WERI-Rb-1 (cell line): Measurements from ENCODE around the gene CSNK2B.

Experiments
- DNase-seq: peaks from one replicate; pipeline ENCODE4 v3.0.0-alpha.2; 2020
- H3K27ac ChIP-seq: fragments of 250-450 bp; sonication (Bioruptor Pico); 2 replicates; pipeline ENCODE4 v1.5.1; 2020; ENCODE audit warnings: mild to moderate bottlenecking, moderate library complexity
- H3K27me3 ChIP-seq: fragments of 250-450 bp; sonication (Bioruptor Pico); 2 replicates; pipeline ENCODE4 v1.5.1; 2021; ENCODE audit warnings: mild to moderate bottlenecking, low read depth, moderate library complexity; ENCODE audit not compliant: insufficient read depth, severe bottlenecking
- H3K36me3 ChIP-seq: fragments of 250-450 bp; sonication (Bioruptor Pico); 2 replicates; pipeline ENCODE4 v1.5.1; 2020; ENCODE audit warnings: mild to moderate bottlenecking, moderate library complexity
- H3K4me3 ChIP-seq: 2 replicates; pipeline ENCODE4 v1.5.1; 2011; ENCODE audit warnings: low read depth, mild to moderate bottlenecking, control low read depth, low read length
- H3K9me3 ChIP-seq: fragments of 250-450 bp; sonication (Bioruptor Pico); 2 replicates; pipeline ENCODE4 v1.5.1; 2021; ENCODE audit warnings: mild to moderate bottlenecking, moderate library complexity; ENCODE audit not compliant: severe bottlenecking
- CTCF ChIP-seq: IDR thresholded peaks from 2 replicates; pipeline ENCODE4 v1.5.1; 2011; ENCODE audit warnings: low read depth, mild to moderate bottlenecking, control low read depth, inconsistent platforms, low read length

CSNK2B gene

GRCh38 chr6:31658158-31658688 lies 7.7 kb upstream of the CSNK2B start:
- no peak for DNase-seq
- Histone ChIP-seq H3K27ac (no peak overlapping the region), H3K9me3 (no peaks in the 10 kb centered on the region), H3K36me3 (peaks cover 44% of the 10 kb centered on the region), H3K27me3 (no peaks in the 10 kb centered on the region), H3K4me3 (no peak overlapping the region)
- TF ChIP-seq CTCF, result no peak

- Histone ChIP-seq H3K36me3 (peaks cover 53% of the 10 kb centered on the region), H3K27ac (no peak overlapping the region), H3K9me3 (no peaks in the 10 kb centered on the region), H3K4me3 (no peak overlapping the region), H3K27me3 (no peaks in the 10 kb centered on the region)
- no peak for TF ChIP-seq CTCF
- DNase-seq, result no peak
Observed at GRCh38 chr6:31658983-31659648, 6.8 kb upstream of the CSNK2B start.

- TF ChIP-seq CTCF, result no peak
- no peaks in the 10 kb centered on the region for H3K27me3 ChIP-seq
- no peak for DNase-seq
- peaks cover 56% of the 10 kb centered on the region for H3K36me3 ChIP-seq
- no peaks in the 10 kb centered on the region for H3K9me3 ChIP-seq
- peak overlapping the region; percentile 79 for H3K27ac ChIP-seq
- peak overlapping the region; percentile 88 for H3K4me3 ChIP-seq
Observed at GRCh38 chr6:31659649-31660380, 6.1 kb upstream of the CSNK2B start.

- Histone ChIP-seq H3K27ac (peak within 1 kb of the TSS; percentile 79), H3K4me3 (peak within 1 kb of the TSS; percentile 88), H3K36me3 (peaks cover 56% of the 10 kb centered on the region), H3K9me3 (no peaks in the 10 kb centered on the region), H3K27me3 (no peaks in the 10 kb centered on the region)
- no peak for TF ChIP-seq CTCF
- peak; percentile 96 for DNase-seq
Observed at GRCh38 chr6:31660381-31661261, 5.3 kb upstream of the CSNK2B start, which contains the start of gene C6orf47. TSS of gene C6orf47 (minus strand) at chr6:31660778. CDS start at chr6:31659947, 831 bp downstream.

- Histone ChIP-seq H3K36me3 (peaks cover 59% of the 10 kb centered on the region), H3K9me3 (no peaks in the 10 kb centered on the region), H3K27ac (peak overlapping the region; percentile 79), H3K27me3 (no peaks in the 10 kb centered on the region), H3K4me3 (peak overlapping the region; percentile 88)
- TF ChIP-seq CTCF, result no peak
- no peak for DNase-seq
Observed at GRCh38 chr6:31661262-31662123, 4.4 kb upstream of the CSNK2B start.
